Inferior parietal cortex (tissue), 1 donor: ENCODE measurements around the gene DEPDC5.

Experiments used
- DNase-seq: peaks from one replicate; pipeline ENCODE4 v3.0.0-alpha.2; 2016; ENCODE audit errors: extremely low spot score

The DEPDC5 gene

DNA sequence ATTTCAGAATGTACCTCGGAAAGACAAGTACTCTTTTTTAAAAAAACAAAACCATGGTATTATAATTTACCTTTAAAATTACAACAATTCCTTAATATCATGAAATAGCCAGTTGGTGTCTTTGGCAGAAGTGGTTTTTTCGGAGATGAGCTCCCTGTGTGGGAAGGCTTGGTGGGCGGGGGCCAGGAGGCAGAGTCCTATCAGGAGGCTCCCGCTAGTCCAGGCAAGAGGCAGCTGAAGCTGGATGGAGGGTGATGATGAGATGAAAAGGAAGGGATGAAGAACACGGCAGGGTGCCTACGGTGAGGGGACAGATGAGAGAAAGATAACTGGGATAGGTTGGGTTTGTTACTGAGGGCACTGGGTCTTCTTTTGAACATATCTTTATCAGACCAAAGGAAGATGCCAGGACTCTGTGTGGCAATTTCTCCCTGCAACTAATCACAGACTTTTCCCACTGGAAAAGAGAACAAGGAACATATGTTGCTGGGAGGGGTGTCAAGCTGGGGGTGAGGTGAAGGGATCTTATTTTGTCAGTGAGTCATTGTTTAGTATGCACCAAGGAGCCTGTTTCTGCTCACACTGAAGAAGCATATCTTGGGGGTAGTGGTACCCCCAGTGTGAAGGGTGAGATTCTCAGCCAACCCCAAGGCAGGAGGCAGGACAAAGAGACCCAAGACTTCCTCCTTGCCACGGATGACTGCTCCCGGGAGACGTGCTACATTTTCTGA, 99.0 kb downstream of the DEPDC5 start:
- no peak for DNase-seq

DNA sequence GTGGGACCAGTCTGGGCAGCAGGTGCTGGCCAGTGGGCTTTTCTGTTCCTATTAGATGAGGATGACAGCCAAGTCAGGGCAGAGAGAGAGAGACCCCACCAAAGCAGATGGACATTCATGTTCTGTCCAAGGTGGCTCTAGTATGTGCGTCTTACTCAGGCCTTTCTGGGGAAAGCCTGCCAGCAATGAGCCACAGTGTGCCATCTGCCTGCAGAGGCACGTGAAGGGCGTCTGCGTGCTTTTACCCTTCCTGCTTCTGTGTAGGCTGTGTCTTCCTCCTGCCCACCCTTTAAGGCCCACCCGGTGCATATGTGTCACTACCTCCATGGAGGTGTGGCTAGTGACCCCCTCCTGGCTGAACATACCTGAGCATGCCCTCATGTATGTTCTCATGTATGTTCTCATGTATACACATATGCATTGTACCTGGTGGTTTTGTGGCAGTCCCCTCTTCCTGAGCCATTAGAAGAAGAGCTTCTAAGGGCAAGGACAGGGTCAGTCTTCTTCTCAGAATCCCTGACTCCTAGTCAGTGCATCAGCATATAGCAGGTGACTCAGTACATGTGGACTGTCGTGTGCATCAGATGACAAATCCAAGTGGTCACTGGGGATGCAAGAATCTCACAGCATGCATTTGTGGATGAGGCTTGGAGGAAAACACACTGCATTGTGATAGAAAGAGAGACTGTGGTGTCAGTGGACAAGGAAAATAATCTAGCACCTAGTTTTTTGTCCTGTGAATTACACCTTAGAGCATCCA, 100.1 kb downstream of the DEPDC5 start:
- DNase-seq = no peak

DNA sequence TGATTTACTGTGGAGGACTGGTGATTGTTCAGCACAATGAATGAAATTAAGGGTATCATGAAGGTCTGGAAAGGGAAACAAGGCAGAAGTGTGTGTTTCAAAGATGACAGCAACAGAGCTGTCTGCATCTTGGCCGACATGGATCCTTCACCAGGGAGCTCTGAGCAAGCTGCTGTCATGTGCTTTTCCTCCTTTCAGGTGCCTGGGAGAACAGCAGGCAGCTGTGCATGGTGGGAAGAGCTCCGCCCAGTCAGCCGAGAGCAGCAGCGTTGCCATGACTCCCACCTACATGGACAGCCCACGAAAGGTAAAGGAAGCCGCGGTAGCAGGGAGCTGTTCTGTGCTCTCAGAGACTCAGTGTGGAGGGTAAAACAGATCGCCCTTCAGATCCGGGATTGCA, 103.4 kb downstream of the DEPDC5 start:
- DNase-seq = no peak

DNA sequence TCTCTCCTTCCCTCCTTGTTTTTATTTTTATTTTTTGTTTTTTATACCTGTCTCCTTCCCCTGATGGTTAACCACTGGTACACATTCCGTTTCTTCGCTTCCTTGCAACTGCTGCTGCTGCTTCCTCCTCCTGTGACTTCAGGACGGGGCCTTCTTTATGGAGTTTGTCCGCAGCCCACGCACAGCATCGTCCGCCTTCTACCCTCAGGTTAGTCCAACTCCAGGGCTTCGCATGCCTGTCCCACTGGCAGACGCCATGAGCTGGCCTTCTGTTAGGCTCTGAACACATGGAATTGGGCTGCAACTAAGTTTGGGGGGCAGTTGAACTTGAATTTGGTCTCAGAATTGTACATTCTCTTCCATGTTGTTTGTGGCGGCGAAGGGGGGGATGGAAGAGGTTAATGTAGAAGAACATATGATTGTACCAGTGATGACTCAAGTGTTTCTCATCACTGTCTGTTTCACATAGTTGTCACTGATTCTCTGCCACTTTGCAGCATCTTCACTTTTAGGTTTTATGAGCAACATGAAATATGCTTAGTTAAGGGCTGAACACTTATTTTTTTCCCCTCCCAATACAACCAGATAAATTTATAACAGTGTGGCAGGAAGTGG, 107.5 kb downstream of the DEPDC5 start:
- DNase-seq = no peak

DNA sequence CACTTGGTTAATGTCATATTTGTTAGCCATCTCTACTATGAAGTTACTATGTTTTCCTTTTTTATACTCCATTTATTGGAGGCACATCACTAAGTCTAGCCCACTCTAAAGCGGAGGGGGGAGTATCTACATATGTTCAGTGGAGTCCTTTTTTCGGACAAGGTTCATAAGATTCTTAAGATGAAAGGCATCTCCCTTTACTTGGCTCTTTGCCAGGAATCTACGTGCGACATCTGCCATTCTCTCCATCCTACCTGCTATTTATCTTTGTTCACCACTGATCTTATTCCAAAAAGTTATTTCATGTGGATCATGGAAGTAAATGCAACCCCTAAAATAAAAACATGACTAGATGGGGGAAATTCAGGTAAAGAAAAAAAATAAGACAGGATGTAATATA, 113.1 kb downstream of the DEPDC5 start:
- no peak for DNase-seq

DNA sequence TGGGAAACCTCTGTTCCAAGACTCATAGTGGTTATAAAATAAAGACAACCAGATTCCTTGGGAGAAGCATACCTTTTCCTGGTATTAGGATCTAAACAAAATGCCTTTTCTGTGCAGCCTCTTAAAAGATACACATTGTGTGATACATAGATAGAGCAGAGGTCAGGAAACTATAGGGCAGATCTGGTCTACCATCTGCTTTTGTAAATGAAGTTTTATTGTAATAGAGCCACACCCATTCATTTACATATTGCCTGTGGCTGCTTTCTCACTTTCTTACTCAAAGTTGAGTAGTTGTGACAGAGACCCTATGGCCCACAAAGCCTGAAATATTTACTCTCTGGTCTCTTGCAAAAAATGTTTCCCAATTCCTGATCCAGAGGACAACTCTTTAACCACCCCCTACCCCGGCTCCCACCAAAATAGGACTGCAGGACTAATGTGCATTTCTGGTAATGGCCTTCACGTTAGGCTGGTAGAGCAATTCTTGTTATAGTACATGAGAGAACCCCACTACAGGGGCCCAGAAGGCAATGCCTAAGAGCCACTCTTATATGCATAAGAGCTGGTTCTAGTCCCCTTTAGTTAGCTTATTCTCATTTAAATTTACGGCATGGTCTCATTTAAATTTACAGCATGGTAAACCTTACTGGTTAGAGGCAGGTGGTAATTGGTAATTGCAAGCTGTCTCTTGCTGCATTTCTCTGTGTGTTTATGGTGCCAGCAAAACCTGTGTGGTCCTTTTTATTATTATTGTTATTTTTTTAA, 113.8 kb downstream of the DEPDC5 start:
- no peak for DNase-seq

DNA sequence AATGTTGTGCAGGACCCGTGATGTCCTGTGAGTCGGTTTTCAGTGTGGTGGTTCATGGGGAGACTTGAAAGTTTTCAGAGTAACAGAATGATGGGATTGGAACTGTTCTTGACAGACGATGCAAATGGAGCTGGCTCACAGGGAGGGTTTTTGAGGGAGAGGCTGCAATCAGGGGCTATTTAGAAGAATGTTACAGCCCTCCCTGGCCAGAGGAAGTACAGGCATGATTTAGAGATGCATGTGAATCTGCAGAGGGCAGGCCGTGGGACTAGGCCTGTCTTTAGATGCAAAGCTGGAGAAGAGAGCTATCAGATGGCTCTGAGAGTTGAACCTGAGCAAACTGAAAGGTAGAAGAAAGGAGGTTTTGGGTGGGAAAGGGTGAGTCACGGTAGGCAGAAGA, 115.9 kb downstream of the DEPDC5 start:
- DNase-seq = no peak

DNA sequence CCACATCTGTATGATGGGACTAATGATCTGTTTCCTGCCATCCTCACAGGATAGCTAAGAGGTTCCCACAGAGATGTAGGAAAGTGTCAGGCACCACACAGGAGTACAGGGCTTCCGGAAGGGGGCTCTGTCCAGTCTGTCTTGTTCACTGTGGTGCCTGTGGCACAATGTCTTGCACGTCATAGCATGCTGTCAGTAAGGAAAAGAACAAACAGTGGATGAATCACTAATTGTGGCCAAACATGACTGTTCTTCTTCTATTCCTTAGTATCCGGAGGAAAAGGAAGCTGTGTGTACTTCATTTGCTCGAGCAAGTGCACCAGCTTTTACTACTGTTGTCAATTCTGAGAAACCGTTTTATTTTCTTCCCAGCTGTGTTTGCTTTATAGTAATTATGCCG, 117.1 kb downstream of the DEPDC5 start:
- no peak for DNase-seq

DNA sequence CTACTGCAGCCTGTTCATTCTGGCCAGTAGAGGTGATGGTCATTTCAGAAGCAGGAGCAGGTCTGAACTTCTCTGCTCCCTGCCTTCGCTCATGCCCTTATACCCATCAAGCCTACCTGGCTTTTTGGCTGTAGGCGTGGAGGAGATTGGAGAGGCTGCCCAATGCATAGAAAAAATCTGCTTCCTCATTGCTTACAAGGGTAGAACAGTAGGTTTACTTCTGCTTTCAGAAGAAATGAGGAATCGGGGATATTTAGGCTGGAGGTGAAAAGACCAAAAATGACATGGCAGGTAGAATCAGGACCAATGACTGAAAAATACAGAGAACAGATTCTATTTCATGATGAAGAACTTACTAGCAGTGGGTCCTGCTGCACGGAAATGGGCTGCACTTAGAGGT, 117.7 kb downstream of the DEPDC5 start:
- no peak for DNase-seq

DNA sequence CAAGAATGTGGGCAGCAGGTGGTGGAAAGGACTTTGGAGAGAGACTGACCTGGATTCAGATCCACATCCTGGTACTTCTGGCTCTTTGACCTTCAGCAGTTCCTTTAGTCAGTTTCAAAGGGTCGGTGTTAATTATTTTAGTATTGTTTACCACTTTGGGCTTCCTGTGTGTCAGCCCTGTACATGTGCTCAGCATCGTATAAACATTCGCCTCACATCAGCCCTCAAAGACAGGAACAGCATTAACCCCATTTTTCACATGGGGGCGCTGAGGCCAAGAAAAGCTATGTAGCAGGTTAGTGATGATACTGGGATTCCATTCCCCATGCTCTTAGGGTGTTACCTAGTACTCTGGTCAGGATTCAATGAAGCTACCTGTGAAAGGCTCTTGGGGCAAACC, 118.4 kb downstream of the DEPDC5 start:
- DNase-seq = no peak

DNA sequence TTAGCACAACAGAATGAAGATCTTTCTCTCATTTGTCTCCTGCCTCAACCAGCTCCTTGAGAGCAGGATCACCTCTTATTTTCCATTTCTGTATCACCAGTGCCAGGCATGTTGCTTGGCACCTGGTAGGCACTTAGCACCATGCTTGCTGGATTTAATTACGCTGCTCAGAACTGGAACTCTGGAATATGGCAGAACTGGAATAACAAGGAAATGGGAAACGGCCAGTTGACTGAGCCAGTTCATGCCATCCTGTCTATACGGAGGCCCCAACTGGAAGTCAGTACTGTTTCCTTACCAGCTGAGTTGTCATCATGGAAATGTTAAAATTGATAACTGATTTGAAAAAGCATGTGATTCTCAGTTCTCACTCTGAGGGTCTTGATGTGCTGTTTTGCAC, 121.0 kb downstream of the DEPDC5 start:
- no peak for DNase-seq

DNA sequence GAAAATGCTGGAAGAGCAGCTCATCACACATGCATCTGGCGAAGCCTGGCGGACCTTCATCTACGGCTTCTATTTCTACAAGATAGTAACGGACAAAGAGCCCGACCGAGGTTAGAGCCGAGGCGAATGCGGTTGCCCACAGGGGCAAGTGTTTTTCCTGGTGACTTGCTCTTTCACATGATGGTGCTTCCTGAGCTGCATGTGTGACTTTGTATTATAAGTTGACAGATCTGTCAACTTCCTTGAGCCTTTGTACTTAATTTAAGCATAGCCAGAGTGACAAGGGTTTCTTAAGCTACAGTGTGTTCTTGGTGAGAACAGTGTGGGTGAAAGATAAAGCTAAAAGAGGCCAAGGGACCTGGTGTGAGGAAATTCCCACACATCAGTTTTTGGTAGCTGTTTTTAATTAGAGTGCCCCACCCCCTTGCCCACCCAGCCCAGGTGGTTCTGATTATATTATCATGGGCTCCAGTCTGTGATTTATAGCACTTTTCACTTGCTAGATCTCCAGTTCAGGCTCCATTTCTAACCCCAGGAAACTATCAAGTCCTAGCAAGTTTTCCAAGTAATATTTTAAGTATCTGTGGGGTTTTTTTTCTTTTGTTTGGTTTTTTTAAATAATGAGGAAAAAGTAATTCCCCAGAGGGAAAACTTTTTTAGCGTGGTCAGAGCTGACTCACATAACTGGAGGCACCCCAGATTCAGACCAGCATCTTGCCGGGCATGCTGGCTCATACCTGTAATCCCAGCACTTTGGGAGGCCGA, 122.5 kb downstream of the DEPDC5 start:
- no peak for DNase-seq

DNA sequence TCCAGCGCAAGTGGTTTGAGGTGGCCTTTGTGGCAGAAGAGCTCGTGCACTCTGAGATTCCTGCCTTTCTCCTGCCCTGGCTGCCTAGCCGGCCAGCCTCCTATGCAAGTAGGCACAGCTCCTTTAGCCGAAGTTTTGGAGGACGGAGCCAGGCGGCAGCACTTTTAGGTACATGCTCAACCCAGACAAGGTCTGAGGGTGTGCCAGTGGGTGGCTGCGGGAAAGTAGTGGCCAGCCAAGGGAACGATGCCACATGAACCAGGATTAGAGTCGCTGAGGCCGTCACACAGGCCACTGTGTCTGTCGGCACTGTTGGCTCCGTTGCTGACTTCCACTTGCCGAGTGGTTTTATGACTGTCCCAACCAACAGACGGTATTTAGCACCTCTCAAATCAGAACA, 125.8 kb downstream of the DEPDC5 start:
- DNase-seq = no peak

DNA sequence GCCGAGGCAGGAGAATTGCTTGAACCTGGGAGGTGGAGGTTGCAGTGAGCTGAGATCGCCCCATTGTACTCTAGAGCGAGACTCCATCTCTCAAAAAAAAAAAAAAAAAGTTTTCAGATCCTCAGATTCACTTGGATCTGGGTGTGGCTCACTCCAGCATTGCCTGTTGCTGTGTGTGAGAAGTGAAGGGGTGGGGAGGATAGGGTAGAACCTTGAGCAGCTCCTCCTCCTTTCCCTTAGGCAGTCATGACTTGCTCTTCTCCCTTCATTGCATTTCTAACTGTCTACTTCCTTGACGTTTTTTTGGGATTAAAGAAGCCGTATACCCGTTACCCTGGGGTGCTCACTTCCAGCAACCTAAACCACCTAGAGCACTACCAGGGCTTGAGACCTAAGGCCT, 127.4 kb downstream of the DEPDC5 start:
- DNase-seq = no peak

DNA sequence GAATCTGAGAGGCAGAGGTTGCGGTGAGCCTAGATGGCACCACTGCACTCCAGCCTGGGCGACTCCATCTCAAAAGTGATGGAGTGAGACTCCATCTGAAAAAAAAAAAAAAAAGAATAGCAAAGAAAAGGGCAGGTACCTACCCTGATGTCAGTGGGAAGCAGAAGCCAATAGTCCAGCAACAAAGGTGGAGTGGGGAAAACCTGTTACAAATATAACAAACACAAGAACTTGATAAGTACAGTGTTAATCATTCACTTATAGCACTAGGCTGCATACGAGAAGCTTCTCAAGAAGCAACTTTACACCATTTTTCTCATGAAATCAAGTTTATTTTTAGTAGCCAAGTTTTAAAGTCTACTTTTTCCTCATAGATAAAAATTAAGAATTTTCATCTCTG, 128.0 kb downstream of the DEPDC5 start:
- DNase-seq = no peak

DNA sequence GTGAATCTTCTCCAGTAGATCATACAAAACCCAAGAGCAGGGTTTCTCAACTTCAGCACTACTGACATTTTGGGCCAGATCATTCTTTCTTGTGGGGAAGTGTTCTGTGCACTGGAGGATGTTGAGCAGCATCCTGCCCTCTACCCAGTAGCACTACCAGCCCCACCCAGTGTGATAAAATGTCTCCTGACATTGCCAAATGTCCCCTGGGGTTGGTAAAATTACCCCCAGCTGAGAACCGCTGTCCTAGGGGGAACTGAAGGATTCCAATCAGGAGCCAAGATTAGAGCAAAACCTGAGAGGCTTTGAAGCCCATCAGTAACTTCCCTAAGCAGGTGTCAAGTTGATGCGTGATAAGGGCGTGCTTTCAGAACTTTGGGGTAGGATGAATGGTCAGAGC, 129.2 kb downstream of the DEPDC5 start:
- DNase-seq = no peak

DNA sequence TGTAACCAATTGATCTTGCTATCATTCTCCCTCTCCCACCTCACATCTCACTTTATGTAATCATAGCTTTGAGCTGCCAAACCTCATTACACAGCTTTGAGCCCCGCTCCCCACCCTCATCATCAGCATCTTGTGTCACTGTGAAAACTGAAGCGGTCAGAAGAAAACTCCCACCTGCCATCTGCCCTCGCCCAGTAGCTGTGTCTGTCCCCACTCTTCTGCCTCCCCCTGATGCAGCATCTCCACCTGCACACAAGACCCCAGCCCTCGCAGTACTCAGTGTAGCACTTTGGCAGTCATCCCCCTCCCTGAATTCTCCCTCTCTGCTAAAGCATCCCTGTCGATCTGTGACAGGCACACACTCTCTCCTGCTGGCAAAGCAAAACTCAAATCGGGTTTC, 130.2 kb downstream of the DEPDC5 start:
- DNase-seq = no peak

DNA sequence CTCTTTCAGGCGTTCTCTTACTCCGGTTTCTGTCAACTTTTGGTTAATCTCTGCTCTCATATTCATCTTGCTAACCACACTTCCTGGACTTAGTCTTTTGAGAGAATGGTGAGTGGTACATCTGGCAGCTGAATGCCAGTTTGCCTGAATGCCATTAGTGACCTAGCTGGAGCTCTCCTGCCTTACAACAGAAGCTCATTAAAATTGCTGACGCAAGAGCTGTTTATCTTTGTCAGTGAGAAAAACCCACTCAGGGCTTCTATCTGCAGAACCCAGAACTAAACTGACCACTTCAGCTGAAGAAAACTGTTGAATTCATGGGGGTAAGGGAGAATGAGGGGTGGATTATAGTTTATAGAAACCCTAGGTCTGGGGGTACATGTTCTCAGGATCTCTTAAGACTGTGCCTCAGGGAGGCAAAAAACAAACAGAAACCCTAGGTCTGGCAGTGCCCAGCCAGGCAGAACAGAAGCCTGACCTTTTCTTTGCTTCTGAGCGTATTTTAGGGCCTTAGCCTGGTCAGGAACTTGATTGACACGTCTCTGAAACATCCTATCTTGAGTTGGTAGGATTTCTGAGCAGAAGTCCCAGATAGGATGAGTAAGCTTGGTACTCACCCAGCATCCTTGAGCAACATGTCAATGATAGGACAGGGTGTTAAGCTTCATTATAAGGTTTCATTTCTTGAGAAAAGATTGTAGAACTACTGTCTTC, 137.7 kb downstream of the DEPDC5 start:
- no peak for DNase-seq

DNA sequence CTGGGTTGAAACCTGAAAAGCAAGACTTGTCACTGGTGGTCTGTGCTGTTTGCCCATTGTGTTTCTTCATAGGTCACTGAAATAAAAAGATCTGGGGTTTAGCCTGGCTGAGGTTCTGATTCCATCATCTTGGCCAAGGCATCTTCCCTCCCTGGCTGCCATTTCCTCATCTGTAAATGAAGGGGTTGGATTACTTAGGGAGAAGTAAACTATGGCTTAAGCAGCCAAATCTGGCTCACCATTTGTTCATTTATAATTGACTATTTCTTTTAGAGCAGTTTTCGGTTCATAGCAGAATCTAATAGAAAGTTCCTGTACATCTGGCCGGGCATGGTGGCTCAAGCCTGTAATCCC, 138.2 kb downstream of the DEPDC5 start:
- no peak for DNase-seq

DNA sequence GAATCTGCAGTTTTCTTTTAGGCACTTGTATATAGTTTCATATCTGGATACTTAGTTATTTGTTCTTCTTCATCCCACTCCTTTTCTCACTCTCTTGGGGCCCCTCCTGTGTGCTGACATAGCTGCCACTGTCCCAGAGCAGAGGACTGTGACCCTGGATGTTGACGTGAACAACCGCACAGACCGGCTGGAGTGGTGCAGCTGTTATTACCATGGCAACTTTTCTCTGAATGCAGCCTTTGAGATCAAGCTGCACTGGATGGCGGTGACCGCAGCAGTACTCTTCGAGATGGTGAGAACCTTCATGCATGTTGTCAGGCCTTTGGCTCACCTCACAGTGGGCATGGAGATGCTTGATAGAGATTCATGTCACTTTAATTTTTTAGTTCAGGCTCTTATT, 139.6 kb downstream of the DEPDC5 start:
- DNase-seq = no peak
